Karpas-422 (cell line): ENCODE data around the gene CHST2. TPM values are rescaled to one million over a fixed set of nuclear protein-coding genes. Genes with fewer than 3 reads are reported as not detected.
"Not testable (repeated sequence)": the region's sequence is repeated elsewhere in the genome, so short reads cannot be mapped to it uniquely, and the experiment has no call there.

ENCODE experiments used
- DNase-seq: peaks from one replicate; pipeline ENCODE4 v3.0.0-alpha.2; 2015
- H2AFZ ChIP-seq: fragments of 200-600 bp; sonication (generic); 2 replicates; pipeline ENCODE4 v1.6.1; 2014; ENCODE audit warnings: antibody characterized with exemption, low read length, mixed read lengths
- H3K27ac ChIP-seq: fragments of 200-600 bp; sonication (generic); 2 replicates; pipeline ENCODE4 v1.5.1; 2014; ENCODE audit warnings: mild to moderate bottlenecking, low read length, moderate library complexity
- H3K27me3 ChIP-seq: fragments of 200-600 bp; sonication (generic); 2 replicates; pipeline ENCODE4 v1.6.1; 2014; ENCODE audit warnings: low read length, mixed read lengths
- H3K36me3 ChIP-seq: fragments of 200-600 bp; sonication (generic); 2 replicates; pipeline ENCODE4 v1.6.1; 2014; ENCODE audit warnings: low read length, mixed read lengths; ENCODE audit not compliant: insufficient read depth
- H3K4me1 ChIP-seq: fragments of 200-600 bp; sonication (generic); 2 replicates; pipeline ENCODE4 v1.6.1; 2014; ENCODE audit warnings: mild to moderate bottlenecking, low read length, mixed read lengths
- H3K4me2 ChIP-seq: fragments of 200-600 bp; sonication (generic); 2 replicates; pipeline ENCODE4 v1.6.1; 2014; ENCODE audit warnings: low read length, low read depth, mild to moderate bottlenecking; ENCODE audit not compliant: poor library complexity, severe bottlenecking
- H3K4me3 ChIP-seq: fragments of 200-600 bp; sonication (generic); 2 replicates; pipeline ENCODE4 v1.5.1; 2014; ENCODE audit warnings: mild to moderate bottlenecking, antibody characterized with exemption, low read length, mixed read lengths
- H3K79me2 ChIP-seq: fragments of 200-600 bp; sonication (generic); 2 replicates; pipeline ENCODE4 v1.6.1; 2014; ENCODE audit warnings: mild to moderate bottlenecking, low read length, mixed read lengths
- H3K9ac ChIP-seq: fragments of 200-600 bp; sonication (generic); 2 replicates; pipeline ENCODE4 v1.6.0; 2014; ENCODE audit warnings: low read length
- H3K9me2 ChIP-seq: fragments of 200-600 bp; sonication (generic), shearing (Covaris generic); replicated peaks from 2 replicates; pipeline ENCODE4 v1.6.0; 2014; ENCODE audit warnings: mild to moderate bottlenecking, low read length, moderate library complexity; ENCODE audit not compliant: insufficient read depth
- H3K9me3 ChIP-seq: fragments of 300-700, 200-600 bp; sonication (generic); 2 replicates; pipeline ENCODE4 v1.6.1; 2014; ENCODE audit warnings: low read length, mixed read lengths
- H4K20me1 ChIP-seq: fragments of 200-600 bp; sonication (generic); 2 replicates; pipeline ENCODE4 v1.6.1; 2014; ENCODE audit warnings: mild to moderate bottlenecking, antibody characterized with exemption, low read length, low read depth; ENCODE audit not compliant: insufficient read depth
- total RNA-seq: library from RNA; depleted of rRNA; stranded (reverse); fragments of >200 nt; shearing (Covaris generic); gene quantifications from 2 replicates; pipeline ENCODE4 v1.2.3, GENCODE V29; 2014; ENCODE audit warnings: low replicate concordance

The CHST2 gene
- total RNA-seq, 1 experiment from 2014 or later, result 14.3 TPM

GRCh38 chr3:143158014-143158988, 38.7 kb downstream of the CHST2 start:
- no peaks in the 10 kb centered on the region for H3K27me3 ChIP-seq
- H3K9me2 ChIP-seq, result no peaks in the 10 kb centered on the region
- H3K36me3 ChIP-seq, result no peaks in the 10 kb centered on the region
- no peak overlapping the region for H3K9ac ChIP-seq
- DNase-seq, result no peak
- no peak overlapping the region for H3K4me2 ChIP-seq
- H3K4me1 ChIP-seq, result peaks cover 24% of the 10 kb centered on the region
- no peaks in the 10 kb centered on the region for H4K20me1 ChIP-seq
- no peaks in the 10 kb centered on the region for H3K9me3 ChIP-seq
- H3K79me2 ChIP-seq, result no peaks in the 10 kb centered on the region
- H2AFZ ChIP-seq, result no peak overlapping the region
- no peak overlapping the region for H3K27ac ChIP-seq
- no peak overlapping the region for H3K4me3 ChIP-seq

GRCh38 chr3:143160437-143160836, 40.9 kb downstream of the CHST2 start:
- no peak overlapping the region for H3K4me2 ChIP-seq
- H4K20me1 ChIP-seq, result no peaks in the 10 kb centered on the region
- no peaks in the 10 kb centered on the region for H3K27me3 ChIP-seq
- no peak overlapping the region for H3K9ac ChIP-seq
- H3K79me2 ChIP-seq, result no peaks in the 10 kb centered on the region
- DNase-seq, result no peak
- no peaks in the 10 kb centered on the region for H3K9me2 ChIP-seq
- H3K27ac ChIP-seq, result no peak overlapping the region
- peaks cover 26% of the 10 kb centered on the region for H3K4me1 ChIP-seq
- no peaks in the 10 kb centered on the region for H3K9me3 ChIP-seq
- no peaks in the 10 kb centered on the region for H3K36me3 ChIP-seq
- H2AFZ ChIP-seq, result no peak overlapping the region
- no peak overlapping the region for H3K4me3 ChIP-seq

GRCh38 chr3:143163562-143164100, 44.1 kb downstream of the CHST2 start:
- Histone ChIP-seq H3K4me1 (peaks cover 18% of the 10 kb centered on the region), H3K4me2 (peak overlapping the region; percentile 43), H4K20me1 (no peaks in the 10 kb centered on the region), H3K36me3 (no peaks in the 10 kb centered on the region), H3K9me3 (no peaks in the 10 kb centered on the region), H3K9me2 (no peaks in the 10 kb centered on the region), H3K27ac (no peak overlapping the region), H3K79me2 (no peaks in the 10 kb centered on the region), H3K4me3 (no peak overlapping the region), H3K27me3 (no peaks in the 10 kb centered on the region), H3K9ac (no peak overlapping the region), H2AFZ (peak overlapping the region; percentile 21; the same call in 1 of the 2 replicates)
- DNase-seq, result peak; percentile 63

- H3K9me3 ChIP-seq, result no peaks in the 10 kb centered on the region
- DNase-seq, result no peak
- H3K4me3 ChIP-seq, result no peak overlapping the region
- no peak overlapping the region; the same call in 1 of the 2 replicates for H2AFZ ChIP-seq
- H3K27me3 ChIP-seq, result no peaks in the 10 kb centered on the region
- H3K4me2 ChIP-seq, result no peak overlapping the region
- no peaks in the 10 kb centered on the region for H3K36me3 ChIP-seq
- H3K27ac ChIP-seq, result no peak overlapping the region
- H3K9ac ChIP-seq, result no peak overlapping the region
- H4K20me1 ChIP-seq, result no peaks in the 10 kb centered on the region
- H3K9me2 ChIP-seq, result no peaks in the 10 kb centered on the region
- no peaks in the 10 kb centered on the region for H3K79me2 ChIP-seq
- peaks cover 17% of the 10 kb centered on the region for H3K4me1 ChIP-seq
Measured at GRCh38 chr3:143165211-143165610, 45.6 kb downstream of the CHST2 start.

GRCh38 chr3:143165612-143166285, 46.2 kb downstream of the CHST2 start:
- not testable (repeated sequence) for H3K4me3 ChIP-seq, H3K27me3 ChIP-seq, H3K27ac ChIP-seq, H3K9me2 ChIP-seq, H3K9ac ChIP-seq, H3K36me3 ChIP-seq, H4K20me1 ChIP-seq, H3K79me2 ChIP-seq, H2AFZ ChIP-seq, H3K9me3 ChIP-seq, DNase-seq, H3K4me2 ChIP-seq
- H3K4me1 ChIP-seq, result peaks cover 23% of the 10 kb centered on the region

- Histone ChIP-seq H3K4me1 (peaks cover 29% of the 10 kb centered on the region), H3K27ac (no peak overlapping the region), H3K79me2 (no peaks in the 10 kb centered on the region), H3K9me2 (no peaks in the 10 kb centered on the region), H3K27me3 (no peaks in the 10 kb centered on the region), H3K9ac (no peak overlapping the region), H3K36me3 (no peaks in the 10 kb centered on the region), H2AFZ (no peak overlapping the region), H3K4me3 (no peak overlapping the region), H3K4me2 (no peak overlapping the region), H4K20me1 (no peaks in the 10 kb centered on the region), H3K9me3 (no peaks in the 10 kb centered on the region)
- DNase-seq, result no peak
Measured at GRCh38 chr3:143166376-143166775, 46.8 kb downstream of the CHST2 start.

- H3K36me3 ChIP-seq, result no peaks in the 10 kb centered on the region; the same call in 1 of the 2 replicates
- peaks cover 1% of the 10 kb centered on the region; the same call in 1 of the 2 replicates for H3K9me3 ChIP-seq
- H3K27ac ChIP-seq, result no peak overlapping the region
- H3K4me1 ChIP-seq, result peaks cover 28% of the 10 kb centered on the region
- no peak overlapping the region for H3K4me3 ChIP-seq
- no peak for DNase-seq
- no peak overlapping the region for H3K4me2 ChIP-seq
- H3K9ac ChIP-seq, result no peak overlapping the region
- H3K79me2 ChIP-seq, result no peaks in the 10 kb centered on the region
- H3K9me2 ChIP-seq, result no peaks in the 10 kb centered on the region
- no peaks in the 10 kb centered on the region for H3K27me3 ChIP-seq
- no peaks in the 10 kb centered on the region for H4K20me1 ChIP-seq
- H2AFZ ChIP-seq, result no peak overlapping the region
Measured at GRCh38 chr3:143167969-143168854, 48.6 kb downstream of the CHST2 start.
